Tibial artery (tissue), 4 donors: ENCODE results near the gene BRME1.

Source experiments
- DNase-seq, 2 donors: peaks; one replicate each; pipeline ENCODE4 v3.0.0-alpha.2; 2019
- H3K27ac ChIP-seq, 2 donors: fragments of 200-600 bp; sonication (generic) in 1 of 2; 1 replicate in 1 of 2; 2 replicates in 1 of 2; pipeline ENCODE4 v1.5.1; 2018 to 2019; ENCODE audit warnings: mild to moderate bottlenecking in 1 of 2
- H3K27me3 ChIP-seq, 2 donors: fragments of 200-600 bp; sonication (generic) in 1 of 2; one replicate each; pipeline versions ENCODE4 v1.5.1 to v1.6.0; 2016 to 2019
- H3K36me3 ChIP-seq, 3 donors: fragments of 200-600 bp; sonication (generic) in 2 of 3; one replicate each; pipeline ENCODE4 v1.5.1; 2016 to 2019; ENCODE audit warnings: mild to moderate bottlenecking in 2 of 3
- H3K4me1 ChIP-seq, 4 donors: fragments of 200-600 bp; sonication (generic) in 2 of 4; 1 replicate in 3 of 4; 2 replicates in 1 of 4; pipeline ENCODE4 v1.5.1; 2016 to 2019
- H3K4me3 ChIP-seq, 2 donors: fragments of 200-600 bp; sonication (generic) in 1 of 2; 1 replicate in 1 of 2; 2 replicates in 1 of 2; pipeline ENCODE4 v1.5.1; 2018 to 2019; ENCODE audit warnings: mild to moderate bottlenecking in 2 of 2
- H3K9me3 ChIP-seq, 3 donors: fragments of 200-600 bp; sonication (generic) in 1 of 3; one replicate each; pipeline ENCODE4 v1.5.1; 2016 to 2019
- intact Hi-C: fragments of 100-400 bp; cut with DNase I; formaldehyde crosslinking; loops from one replicate; pipeline ENCODE4 v1.15.0; 2023; ENCODE audit warnings: low total_unique reads
- TF ChIP-seq, protein P1 (sequence below), 2 experiments: fragments of 200-600 bp in 1 of 2; fragments of 450-650 bp in 1 of 2; IDR thresholded peaks; one replicate each; pipeline ENCODE4 v1.5.1; 2017 to 2019; ENCODE audit warnings: antibody characterized with exemption in 2 of 2, mild to moderate bottlenecking in 1 of 2, moderate library complexity in 1 of 2

Gene BRME1

DNA sequence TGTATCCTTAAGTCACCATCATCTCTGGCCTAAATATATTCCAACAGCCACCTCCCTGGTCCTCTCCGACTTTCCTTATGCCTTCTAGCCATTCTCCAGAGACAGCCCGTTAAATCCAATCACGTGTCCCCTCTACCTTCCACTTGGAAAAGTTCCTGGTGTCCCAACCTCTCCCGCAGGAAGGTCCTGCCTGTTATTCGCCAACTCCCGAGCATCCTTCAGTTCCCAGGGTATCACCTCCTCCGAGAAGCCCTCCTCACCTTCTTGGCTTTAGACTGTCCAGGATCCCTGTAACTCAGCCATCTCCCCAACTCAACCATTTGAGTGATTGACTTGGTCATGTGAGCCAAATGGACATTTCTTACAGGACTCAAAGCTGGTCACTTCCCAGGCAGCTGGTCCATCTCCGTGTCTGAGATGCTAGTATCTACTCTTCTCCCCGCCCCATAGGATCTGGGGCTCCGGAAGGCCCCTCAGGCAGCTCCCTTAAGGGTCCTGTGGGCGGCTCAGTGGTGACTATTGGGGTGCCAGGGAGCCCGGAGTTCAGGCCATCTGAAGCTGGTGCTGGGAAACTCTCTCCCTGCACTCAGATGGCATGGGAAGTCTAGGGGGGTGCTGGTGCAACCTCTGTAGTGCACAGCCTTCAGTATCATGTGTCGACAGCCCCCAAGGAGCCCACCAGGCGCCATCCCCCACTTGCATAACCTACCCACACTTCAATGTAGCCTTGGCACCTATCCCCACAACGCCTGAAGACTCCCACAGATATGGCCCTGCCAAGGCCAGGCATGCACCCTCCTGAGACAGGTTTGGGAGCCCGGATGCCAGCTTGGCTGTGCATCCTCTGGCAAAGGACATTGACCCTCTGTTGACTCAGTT lies 56.9 kb downstream of the BRME1 start:
- intact Hi-C loops, result loop anchor here (10.0 kb wide), 2 partner anchors 694 to 1054 kb away; partner anchors contain the start of genes IER2, JUNB and STX10
- Histone ChIP-seq H3K36me3 (no peaks in the 10 kb centered on the region), H3K27ac (peak overlapping the region; percentile 99), H3K4me3 (no peak overlapping the region), H3K4me1 (peaks cover 0 to 84% (median 69%) of the 10 kb centered on the region in 4 donors), H3K27me3 (no peaks in the 10 kb centered on the region), H3K9me3 (no peaks in the 10 kb centered on the region)
- peak in 1 of 2 donors; percentile 72 for DNase-seq
- TF ChIP-seq, protein P1, sequence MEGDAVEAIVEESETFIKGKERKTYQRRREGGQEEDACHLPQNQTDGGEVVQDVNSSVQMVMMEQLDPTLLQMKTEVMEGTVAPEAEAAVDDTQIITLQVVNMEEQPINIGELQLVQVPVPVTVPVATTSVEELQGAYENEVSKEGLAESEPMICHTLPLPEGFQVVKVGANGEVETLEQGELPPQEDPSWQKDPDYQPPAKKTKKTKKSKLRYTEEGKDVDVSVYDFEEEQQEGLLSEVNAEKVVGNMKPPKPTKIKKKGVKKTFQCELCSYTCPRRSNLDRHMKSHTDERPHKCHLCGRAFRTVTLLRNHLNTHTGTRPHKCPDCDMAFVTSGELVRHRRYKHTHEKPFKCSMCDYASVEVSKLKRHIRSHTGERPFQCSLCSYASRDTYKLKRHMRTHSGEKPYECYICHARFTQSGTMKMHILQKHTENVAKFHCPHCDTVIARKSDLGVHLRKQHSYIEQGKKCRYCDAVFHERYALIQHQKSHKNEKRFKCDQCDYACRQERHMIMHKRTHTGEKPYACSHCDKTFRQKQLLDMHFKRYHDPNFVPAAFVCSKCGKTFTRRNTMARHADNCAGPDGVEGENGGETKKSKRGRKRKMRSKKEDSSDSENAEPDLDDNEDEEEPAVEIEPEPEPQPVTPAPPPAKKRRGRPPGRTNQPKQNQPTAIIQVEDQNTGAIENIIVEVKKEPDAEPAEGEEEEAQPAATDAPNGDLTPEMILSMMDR (IDR thresholded peaks at IDR 0.05), result no peak

- no peaks in the 10 kb centered on the region for H3K36me3 ChIP-seq
- H3K4me3 ChIP-seq, result no peak overlapping the region
- TF ChIP-seq, protein P1 (IDR thresholded peaks at IDR 0.05), result no peak
- peaks cover 5 to 85% (median 73%) of the 10 kb centered on the region in 4 donors for H3K4me1 ChIP-seq
- H3K9me3 ChIP-seq, result no peaks in the 10 kb centered on the region
- intact Hi-C loops, result loop anchor here (10.0 kb wide), 2 partner anchors 694 to 1054 kb away; partner anchors contain the start of genes IER2, JUNB and STX10
- H3K27ac ChIP-seq, result peak overlapping the region; percentile 99
- no peak for DNase-seq
- no peaks in the 10 kb centered on the region for H3K27me3 ChIP-seq
Observed at GRCh38 chr19:13848340-13848677, 57.6 kb downstream of the BRME1 start.

DNA sequence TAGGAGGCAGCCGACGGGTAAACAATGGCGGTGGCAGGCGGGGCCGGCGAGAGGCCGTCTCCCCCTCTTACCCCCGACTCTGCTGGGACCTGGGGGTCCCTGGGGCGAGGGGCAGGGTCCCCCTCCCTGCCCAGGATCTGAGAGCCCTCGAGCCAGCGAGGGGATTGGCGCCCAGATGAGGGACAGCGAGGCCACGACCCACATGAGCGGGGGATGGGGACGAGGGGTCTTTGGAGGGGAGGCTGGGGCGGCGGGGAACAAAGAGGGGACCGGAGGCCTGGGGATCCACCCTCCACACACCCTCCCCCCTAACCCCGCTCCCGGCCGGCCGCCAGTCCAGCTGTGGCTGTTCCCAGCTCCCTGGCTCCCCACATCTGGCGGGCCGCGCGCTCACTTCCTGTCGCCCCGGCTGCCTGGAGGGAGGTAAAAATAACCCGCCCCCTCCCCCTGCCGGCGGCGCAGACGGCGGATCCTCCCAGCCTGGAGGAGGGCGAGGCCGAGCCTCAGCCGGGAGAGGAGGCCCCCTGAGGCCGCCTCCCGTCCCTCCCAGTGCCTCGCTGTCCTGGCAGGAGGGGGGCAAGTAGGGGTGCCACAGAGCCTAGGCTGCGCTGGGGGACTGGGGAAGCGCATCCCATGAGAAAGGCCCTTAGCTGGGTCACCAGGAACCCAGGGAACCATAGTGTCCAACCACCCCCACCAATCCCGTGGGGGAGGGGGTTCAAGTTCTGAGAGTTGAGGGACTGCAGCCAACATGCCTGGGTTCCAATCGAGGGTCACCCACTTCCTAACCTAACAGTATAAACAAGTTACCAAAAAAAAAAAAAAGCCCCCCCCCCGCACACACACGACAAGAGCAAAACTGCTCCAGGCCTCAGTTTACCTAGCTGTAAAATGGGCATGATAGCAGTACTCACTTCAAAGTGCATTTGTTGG lies 58.2 kb downstream of the BRME1 start:
- TF ChIP-seq, protein P1 (IDR thresholded peaks at IDR 0.05), result peak in 1 of 2 experiments; percentile 28
- no peaks in the 10 kb centered on the region for H3K36me3 ChIP-seq
- peak overlapping the region; percentile 55 to 63 for H3K4me3 ChIP-seq
- no peaks in the 10 kb centered on the region for H3K9me3 ChIP-seq
- intact Hi-C loops, result loop anchor here (10.0 kb wide), 2 partner anchors 693 to 1053 kb away; partner anchors contain the start of genes IER2, JUNB and STX10
- H3K27ac ChIP-seq, result peak overlapping the region; percentile 99
- no peaks in the 10 kb centered on the region for H3K27me3 ChIP-seq
- peak; percentile 94 to 98 for DNase-seq
- peaks cover 9 to 83% (median 72%) of the 10 kb centered on the region in 4 donors for H3K4me1 ChIP-seq

- Histone ChIP-seq H3K4me3 (peak overlapping the region; percentile 55 to 63), H3K4me1 (peaks cover 9 to 75% (median 63%) of the 10 kb centered on the region in 4 donors), H3K27ac (peak overlapping the region; percentile 99), H3K27me3 (no peaks in the 10 kb centered on the region), H3K36me3 (no peaks in the 10 kb centered on the region), H3K9me3 (no peaks in the 10 kb centered on the region)
- intact Hi-C loops, result loop anchor here (10.0 kb wide), 2 partner anchors 692 to 1052 kb away; partner anchors contain the start of genes IER2, JUNB and STX10
- TF ChIP-seq, protein P1 (IDR thresholded peaks at IDR 0.05), result no peak
- DNase-seq, result peak; percentile 91 to 96
Observed at GRCh38 chr19:13846557-13847406, 59.1 kb downstream of the BRME1 start.
